22Rv1 (cell line): ENCODE data around the gene SSTR1.

Source experiments
- H3K27ac ChIP-seq: fragments of 450-650 bp; 2 replicates; pipeline ENCODE4 v1.5.1; 2017
- CTCF ChIP-seq: fragments of 450-650 bp; IDR thresholded peaks from 2 replicates; pipeline ENCODE4 v1.5.1; 2017; ENCODE audit warnings: mild to moderate bottlenecking
- ZFX ChIP-seq: fragments of 450-650 bp; IDR thresholded peaks from 2 replicates; pipeline ENCODE4 v1.6.1; 2017; ENCODE audit warnings: antibody characterized with exemption, borderline replicate concordance

SSTR1 gene

GRCh38 chr14:38204719-38205115, 3.0 kb upstream of the SSTR1 start:
- no peak for TF ChIP-seq CTCF
- TF ChIP-seq ZFX, result no peak
- no peak overlapping the region for H3K27ac ChIP-seq

GRCh38 chr14:38205119-38205813, 2.4 kb upstream of the SSTR1 start:
- no peak for TF ChIP-seq CTCF
- TF ChIP-seq ZFX, result no peak
- no peak overlapping the region for H3K27ac ChIP-seq

- no peak for TF ChIP-seq ZFX
- no peak overlapping the region for H3K27ac ChIP-seq
These were observed 1.6 kb upstream of the SSTR1 start for GRCh38 chr14:38205949-38206665.

GRCh38 chr14:38206689-38207376, 871 bp upstream of the SSTR1 start:
- no peak for TF ChIP-seq CTCF
- TF ChIP-seq ZFX, result no peak
- H3K27ac ChIP-seq, result no peak overlapping the region

GRCh38 chr14:38207377-38207735, 348 bp upstream of the SSTR1 start:
- TF ChIP-seq ZFX (no peak), CTCF (no peak)
- no peak overlapping the region for H3K27ac ChIP-seq

- TF ChIP-seq ZFX (no peak), CTCF (peak; percentile 55)
These were observed 1.2 kb downstream of the SSTR1 start for GRCh38 chr14:38208618-38209562.

GRCh38 chr14:38209572-38210557, 2.2 kb downstream of the SSTR1 start:
- TF ChIP-seq ZFX (no peak), CTCF (no peak)
- peak overlapping the region; percentile 43 for H3K27ac ChIP-seq

More at GRCh38 chr14:38208618-38209562, 1.2 kb downstream of the SSTR1 start:
- peak overlapping the region; percentile 43 for H3K27ac ChIP-seq
